Measurements from ENCODE around the gene PPP1R9A. TPM values are rescaled to one million over a fixed set of nuclear protein-coding genes. Genes with fewer than 3 reads are reported as not detected.

PPP1R9A gene
- total RNA-seq, 1 donor from 2014 or later, result 57.2 TPM

GRCh38 chr7:94903971-94904370 lies 3.4 kb upstream of the PPP1R9A start:
- no peaks in the 10 kb centered on the region for H3K27me3 Mint-ChIP-seq
- no peaks in the 10 kb centered on the region for H3K9me3 Mint-ChIP-seq (ENCODE audit: low read depth)
- peaks cover 6% of the 10 kb centered on the region for H3K4me1 Mint-ChIP-seq (ENCODE audit: low read depth)
- no peaks in the 10 kb centered on the region for H3K36me3 Mint-ChIP-seq (ENCODE audit: insufficient read depth)
- H3K4me3 Mint-ChIP-seq (ENCODE audit: low read depth), result no peak overlapping the region
- no peak for DNase-seq (ENCODE audit: low spot score, unreplicated experiment)
- H3K27ac Mint-ChIP-seq, result no peak overlapping the region
- TF ChIP-seq CTCF (IDR thresholded peaks at IDR 0.05; ENCODE audit: unreplicated experiment), result no peak

GRCh38 chr7:94904982-94905381 lies 2.4 kb upstream of the PPP1R9A start:
- TF ChIP-seq CTCF (IDR thresholded peaks at IDR 0.05; ENCODE audit: unreplicated experiment), result no peak
- no peak for DNase-seq (ENCODE audit: low spot score, unreplicated experiment)
- Mint-ChIP-seq H3K4me1 (ENCODE audit: low read depth) (peaks cover 16% of the 10 kb centered on the region), H3K27me3 (no peaks in the 10 kb centered on the region), H3K4me3 (ENCODE audit: low read depth) (no peak overlapping the region), H3K27ac (no peak overlapping the region), H3K9me3 (ENCODE audit: low read depth) (no peaks in the 10 kb centered on the region), H3K36me3 (ENCODE audit: insufficient read depth) (peaks cover under 1% of the 10 kb centered on the region)

GRCh38 chr7:94906065-94906851 lies 1.1 kb upstream of the PPP1R9A start:
- DNase-seq (ENCODE audit: low spot score, unreplicated experiment), result no peak
- Mint-ChIP-seq H3K36me3 (ENCODE audit: insufficient read depth) (peaks cover 8% of the 10 kb centered on the region), H3K4me1 (ENCODE audit: low read depth) (peaks cover 25% of the 10 kb centered on the region), H3K4me3 (ENCODE audit: low read depth) (no peak overlapping the region), H3K27ac (peak overlapping the region; percentile 94), H3K9me3 (ENCODE audit: low read depth) (no peaks in the 10 kb centered on the region), H3K27me3 (no peaks in the 10 kb centered on the region)
- TF ChIP-seq CTCF (IDR thresholded peaks at IDR 0.05; ENCODE audit: unreplicated experiment), result no peak

GRCh38 chr7:94907811-94908322 lies 473 bp downstream of the PPP1R9A start:
- Mint-ChIP-seq H3K4me1 (ENCODE audit: low read depth) (peaks cover 37% of the 10 kb centered on the region), H3K4me3 (ENCODE audit: low read depth) (peak overlapping the region; percentile 93), H3K27me3 (no peaks in the 10 kb centered on the region), H3K9me3 (ENCODE audit: low read depth) (no peaks in the 10 kb centered on the region), H3K27ac (peak overlapping the region; percentile 99), H3K36me3 (ENCODE audit: insufficient read depth) (peaks cover 8% of the 10 kb centered on the region)
- peak; percentile 37 for DNase-seq (ENCODE audit: low spot score, unreplicated experiment)
- TF ChIP-seq CTCF (IDR thresholded peaks at IDR 0.05; ENCODE audit: unreplicated experiment), result no peak

- peak overlapping the region; percentile 93 for H3K4me3 Mint-ChIP-seq (ENCODE audit: low read depth)
- H3K4me1 Mint-ChIP-seq (ENCODE audit: low read depth), result peaks cover 40% of the 10 kb centered on the region
- peak overlapping the region; percentile 99 for H3K27ac Mint-ChIP-seq
- no peak for TF ChIP-seq CTCF (IDR thresholded peaks at IDR 0.05; ENCODE audit: unreplicated experiment)
- no peaks in the 10 kb centered on the region for H3K27me3 Mint-ChIP-seq
- H3K9me3 Mint-ChIP-seq (ENCODE audit: low read depth), result no peaks in the 10 kb centered on the region
- peaks cover 8% of the 10 kb centered on the region for H3K36me3 Mint-ChIP-seq (ENCODE audit: insufficient read depth)
- peak; percentile 60 for DNase-seq (ENCODE audit: low spot score, unreplicated experiment)
These were observed 1.2 kb downstream of the PPP1R9A start for GRCh38 chr7:94908323-94909178.

Data from progenitor cell of endocrine pancreas (in vitro differentiated cells).